ENCODE measurements around the gene CRYGD.
"Not testable (repeated sequence)": the region's sequence is repeated elsewhere in the genome, so short reads cannot be mapped to it uniquely, and the experiment has no call there.

The CRYGD gene

DNA sequence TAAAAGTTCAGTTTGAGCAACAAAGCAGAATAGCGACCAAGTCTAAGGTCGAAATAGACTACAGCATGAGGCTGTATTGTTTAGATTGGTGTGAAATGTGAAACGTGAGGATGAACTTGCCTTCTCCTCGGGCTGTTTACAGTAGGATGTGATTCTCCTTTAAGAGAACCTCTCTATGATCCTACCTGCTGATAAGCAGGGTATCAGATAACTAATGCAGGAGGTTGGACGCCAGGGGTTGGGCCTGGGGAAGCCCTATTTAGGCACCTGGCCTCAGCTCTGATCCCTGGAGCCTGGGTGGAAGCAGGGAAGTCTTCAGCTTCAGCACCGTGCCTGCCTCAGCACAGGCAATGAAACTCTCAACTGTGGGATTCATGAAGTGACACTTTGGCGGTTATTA, 11.4 kb downstream of the CRYGD start:
- no peak overlapping the region for H3K4me3 ChIP-seq (ENCODE audit: low read depth, low read length)

DNA sequence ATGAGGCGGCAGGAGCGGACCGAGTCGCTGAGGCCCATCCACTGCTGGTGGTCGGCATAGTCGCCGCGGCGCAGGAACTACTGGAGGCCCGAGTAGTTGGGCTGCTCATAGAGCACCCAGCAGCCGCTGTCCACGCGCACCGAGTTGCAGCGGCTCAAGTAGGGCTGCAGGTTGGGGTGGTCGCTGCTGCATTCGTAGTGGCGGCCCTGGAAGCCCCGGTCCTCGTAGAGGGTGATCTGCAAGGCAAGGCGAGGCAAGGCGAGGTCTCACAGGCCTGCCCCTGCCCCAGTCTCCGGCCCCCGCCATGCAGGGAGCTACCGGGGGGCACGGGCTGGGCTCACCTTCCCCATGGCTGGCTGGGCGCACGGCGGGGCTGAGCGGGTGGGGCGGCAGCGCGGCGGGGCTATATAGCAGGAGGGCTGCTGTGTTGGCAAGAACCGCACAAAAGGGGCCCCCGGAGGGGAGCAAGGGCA, 12.0 kb downstream of the CRYGD start:
- peak overlapping the region; percentile 42 for H3K27ac ChIP-seq (ENCODE audit: extremely low read depth, low read depth, low read length)
- H3K4me3 ChIP-seq (ENCODE audit: low read depth, low read length); H3K9me3 ChIP-seq (ENCODE audit: control insufficient read depth, insufficient read depth, low read depth, low read length); H3K4me1 ChIP-seq (ENCODE audit: control insufficient read depth, insufficient read depth, low read length); H3K36me3 ChIP-seq (ENCODE audit: control insufficient read depth in 2 of 2, insufficient read depth in 1 of 2, low read length in 2 of 2); POLR2A ChIA-PET: not testable (repeated sequence)
- CTCF ChIA-PET: interaction anchor here (1.6 to 1.7 kb wide), 2 partner anchors 10 to 36 kb away, joined by 3 to 6 read pairs; no protein-coding TSS in a partner anchor

More for the DNA sequence above, 11.4 kb downstream of the CRYGD start:
- peak overlapping the region; percentile 42 for H3K27ac ChIP-seq (ENCODE audit: extremely low read depth, low read depth, low read length)
- H3K4me1 ChIP-seq (ENCODE audit: control insufficient read depth, insufficient read depth, low read length): peaks cover 5% of the 10 kb centered on the region
- H3K36me3 ChIP-seq (ENCODE audit: control insufficient read depth in 2 of 2, insufficient read depth in 1 of 2, low read length in 2 of 2): no peaks in the 10 kb centered on the region
- H3K9me3 ChIP-seq (ENCODE audit: control insufficient read depth, insufficient read depth, low read depth, low read length): no peaks in the 10 kb centered on the region
- ChIA-PET CTCF (interaction anchor here (1.6 kb wide), 1 partner anchor 35 kb away, joined by 3 read pairs; no protein-coding TSS in a partner anchor), POLR2A (no interaction called here)
- TF ChIP-seq IKZF3 (tag by site-specific recombination; IDR thresholded peaks at IDR 0.05) (0 out of 2 replicates have a peak, but pooled peaks have one; percentile 17), ZFP69B (tag by site-specific recombination; IDR thresholded peaks at IDR 0.05) (no peak), WT1 (tag by site-specific recombination; IDR thresholded peaks at IDR 0.05) (peak; percentile 78), ZNF2 (tag by site-specific recombination; IDR thresholded peaks at IDR 0.05) (0 out of 2 replicates have a peak, but pooled peaks have one; percentile 22), ZXDB (tag by site-specific recombination; IDR thresholded peaks at IDR 0.05) (peak; percentile 77), ZNF174 (tag by site-specific recombination; IDR thresholded peaks at IDR 0.05) (no peak), KLF8 (tag by site-specific recombination; IDR thresholded peaks at IDR 0.05) (peak; percentile 56; the same call in 1 of the 2 replicates), GLIS1 (tag by site-specific recombination; IDR thresholded peaks at IDR 0.05) (peak; percentile 56), ZNF843 (tag by site-specific recombination; IDR thresholded peaks at IDR 0.05) (peak; percentile 64; the same call in 1 of the 2 replicates), ZBTB48 (tag by site-specific recombination; IDR thresholded peaks at IDR 0.05) (peak; percentile 93), SP7 (tag by site-specific recombination; IDR thresholded peaks at IDR 0.05) (peak; percentile 74; the same call in 1 of the 2 replicates), ZBTB20 (tag by site-specific recombination; IDR thresholded peaks at IDR 0.05) (0 out of 2 replicates have a peak, but pooled peaks have one; percentile 5), ZBTB8A (tag by site-specific recombination; IDR thresholded peaks at IDR 0.05) (peak; percentile 62), OSR2 (tag by site-specific recombination; IDR thresholded peaks at IDR 0.05) (peak; percentile 45; the same call in 1 of the 2 replicates), ZNF366 (tag by site-specific recombination; conservative IDR thresholded peaks at IDR 0.05) (peak; percentile 49; the same call in 1 of the 2 replicates), ZBTB17 (tag by site-specific recombination; IDR thresholded peaks at IDR 0.05) (peak; percentile 52; the same call in 1 of the 2 replicates), GFI1B (tag by site-specific recombination; IDR thresholded peaks at IDR 0.05) (peak; percentile 23; the same call in 1 of the 2 replicates), ZNF19 (tag by site-specific recombination; IDR thresholded peaks at IDR 0.05; ENCODE audit: low read depth) (no peak), ZNF10 (tag by site-specific recombination; IDR thresholded peaks at IDR 0.05) (no peak), KLF10 (tag by site-specific recombination; IDR thresholded peaks at IDR 0.05) (no peak), FEZF1 (tag by site-specific recombination; IDR thresholded peaks at IDR 0.05) (peak; percentile 46; the same call in 1 of the 2 replicates)
- TF ChIP-seq, protein P1, sequence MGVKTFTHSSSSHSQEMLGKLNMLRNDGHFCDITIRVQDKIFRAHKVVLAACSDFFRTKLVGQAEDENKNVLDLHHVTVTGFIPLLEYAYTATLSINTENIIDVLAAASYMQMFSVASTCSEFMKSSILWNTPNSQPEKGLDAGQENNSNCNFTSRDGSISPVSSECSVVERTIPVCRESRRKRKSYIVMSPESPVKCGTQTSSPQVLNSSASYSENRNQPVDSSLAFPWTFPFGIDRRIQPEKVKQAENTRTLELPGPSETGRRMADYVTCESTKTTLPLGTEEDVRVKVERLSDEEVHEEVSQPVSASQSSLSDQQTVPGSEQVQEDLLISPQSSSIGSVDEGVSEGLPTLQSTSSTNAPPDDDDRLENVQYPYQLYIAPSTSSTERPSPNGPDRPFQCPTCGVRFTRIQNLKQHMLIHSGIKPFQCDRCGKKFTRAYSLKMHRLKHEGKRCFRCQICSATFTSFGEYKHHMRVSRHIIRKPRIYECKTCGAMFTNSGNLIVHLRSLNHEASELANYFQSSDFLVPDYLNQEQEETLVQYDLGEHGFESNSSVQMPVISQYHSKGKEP (tag by site-specific recombination; IDR thresholded peaks at IDR 0.05): peak; percentile 28; the same call in 1 of the 2 replicates
- TF ChIP-seq, protein P2, sequence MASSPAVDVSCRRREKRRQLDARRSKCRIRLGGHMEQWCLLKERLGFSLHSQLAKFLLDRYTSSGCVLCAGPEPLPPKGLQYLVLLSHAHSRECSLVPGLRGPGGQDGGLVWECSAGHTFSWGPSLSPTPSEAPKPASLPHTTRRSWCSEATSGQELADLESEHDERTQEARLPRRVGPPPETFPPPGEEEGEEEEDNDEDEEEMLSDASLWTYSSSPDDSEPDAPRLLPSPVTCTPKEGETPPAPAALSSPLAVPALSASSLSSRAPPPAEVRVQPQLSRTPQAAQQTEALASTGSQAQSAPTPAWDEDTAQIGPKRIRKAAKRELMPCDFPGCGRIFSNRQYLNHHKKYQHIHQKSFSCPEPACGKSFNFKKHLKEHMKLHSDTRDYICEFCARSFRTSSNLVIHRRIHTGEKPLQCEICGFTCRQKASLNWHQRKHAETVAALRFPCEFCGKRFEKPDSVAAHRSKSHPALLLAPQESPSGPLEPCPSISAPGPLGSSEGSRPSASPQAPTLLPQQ (tag by site-specific recombination; IDR thresholded peaks at IDR 0.05): peak; percentile 83
- TF ChIP-seq, protein P3, sequence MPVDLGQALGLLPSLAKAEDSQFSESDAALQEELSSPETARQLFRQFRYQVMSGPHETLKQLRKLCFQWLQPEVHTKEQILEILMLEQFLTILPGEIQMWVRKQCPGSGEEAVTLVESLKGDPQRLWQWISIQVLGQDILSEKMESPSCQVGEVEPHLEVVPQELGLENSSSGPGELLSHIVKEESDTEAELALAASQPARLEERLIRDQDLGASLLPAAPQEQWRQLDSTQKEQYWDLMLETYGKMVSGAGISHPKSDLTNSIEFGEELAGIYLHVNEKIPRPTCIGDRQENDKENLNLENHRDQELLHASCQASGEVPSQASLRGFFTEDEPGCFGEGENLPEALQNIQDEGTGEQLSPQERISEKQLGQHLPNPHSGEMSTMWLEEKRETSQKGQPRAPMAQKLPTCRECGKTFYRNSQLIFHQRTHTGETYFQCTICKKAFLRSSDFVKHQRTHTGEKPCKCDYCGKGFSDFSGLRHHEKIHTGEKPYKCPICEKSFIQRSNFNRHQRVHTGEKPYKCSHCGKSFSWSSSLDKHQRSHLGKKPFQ (tag by site-specific recombination; IDR thresholded peaks at IDR 0.05): peak; percentile 81
- TF ChIP-seq, protein P4, sequence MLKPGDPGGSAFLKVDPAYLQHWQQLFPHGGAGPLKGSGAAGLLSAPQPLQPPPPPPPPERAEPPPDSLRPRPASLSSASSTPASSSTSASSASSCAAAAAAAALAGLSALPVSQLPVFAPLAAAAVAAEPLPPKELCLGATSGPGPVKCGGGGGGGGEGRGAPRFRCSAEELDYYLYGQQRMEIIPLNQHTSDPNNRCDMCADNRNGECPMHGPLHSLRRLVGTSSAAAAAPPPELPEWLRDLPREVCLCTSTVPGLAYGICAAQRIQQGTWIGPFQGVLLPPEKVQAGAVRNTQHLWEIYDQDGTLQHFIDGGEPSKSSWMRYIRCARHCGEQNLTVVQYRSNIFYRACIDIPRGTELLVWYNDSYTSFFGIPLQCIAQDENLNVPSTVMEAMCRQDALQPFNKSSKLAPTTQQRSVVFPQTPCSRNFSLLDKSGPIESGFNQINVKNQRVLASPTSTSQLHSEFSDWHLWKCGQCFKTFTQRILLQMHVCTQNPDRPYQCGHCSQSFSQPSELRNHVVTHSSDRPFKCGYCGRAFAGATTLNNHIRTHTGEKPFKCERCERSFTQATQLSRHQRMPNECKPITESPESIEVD (tag by site-specific recombination; IDR thresholded peaks at IDR 0.05): peak; percentile 5; the same call in 1 of the 2 replicates

Data from HEK293 (cell line).